IPS DF 6.9 (cell line): ENCODE data around the gene RIPK4.

Experiments used
- DNase-seq: peaks from one replicate; pipeline ENCODE4 v3.0.0-alpha.2; 2013; ENCODE audit warnings: low read depth, low spot score
- H3K27ac ChIP-seq: one replicate; pipeline ENCODE4 v1.5.1; 2013; ENCODE audit warnings: low read length, control low read depth
- H3K27me3 ChIP-seq: 2 replicates; pipeline ENCODE4 v1.6.1; 2013; ENCODE audit warnings: mild to moderate bottlenecking, low read length; ENCODE audit not compliant: control insufficient read depth, insufficient read depth
- H3K36me3 ChIP-seq: 2 replicates; pipeline ENCODE4 v1.6.1; 2013; ENCODE audit warnings: low read length; ENCODE audit not compliant: control insufficient read depth, insufficient read depth
- H3K4me1 ChIP-seq: 2 replicates; pipeline ENCODE4 v1.6.1; 2013; ENCODE audit warnings: low read length; ENCODE audit not compliant: control insufficient read depth, insufficient read depth
- H3K4me3 ChIP-seq: 2 replicates; pipeline ENCODE4 v1.5.1; 2013; ENCODE audit warnings: mild to moderate bottlenecking, low read length
- H3K9me3 ChIP-seq: 2 replicates; pipeline ENCODE4 v1.6.1; 2013; ENCODE audit warnings: low read length, inconsistent platforms; ENCODE audit not compliant: control insufficient read depth, insufficient read depth
- WGBS: extraction: QIAGEN DNeasy Blood & Tissue Kit; methylation state at CpG from one replicate; pipeline ENCODE4 v1.1.7; 2013; ENCODE audit warnings: mixed read lengths, missing lambda C conversion rate; ENCODE audit not compliant: insufficient read length, insufficient coverage; 5-methylcytosine and 5-hydroxymethylcytosine counted together

The RIPK4 gene

GRCh38 chr21:41691205-41692184 lies 75.4 kb downstream of the RIPK4 start:
- Histone ChIP-seq H3K4me1 (no peaks in the 10 kb centered on the region), H3K9me3 (no peaks in the 10 kb centered on the region), H3K4me3 (no peak overlapping the region), H3K27me3 (no peaks in the 10 kb centered on the region), H3K36me3 (no peaks in the 10 kb centered on the region), H3K27ac (no peak overlapping the region)
- no peak for DNase-seq
- no CpG with 5 or more reads among the region's 12 CpGs for WGBS
